Upper lobe of right lung (tissue), 1 donor: Measurements from ENCODE around the gene SUZ12. TPM values are rescaled to one million over a fixed set of nuclear protein-coding genes. Genes with fewer than 3 reads are reported as not detected.

Experiments used
- ATAC-seq: fragments of 200-7000 bp; cut with Tn5 transposase; one replicate; pipeline ENCODE4 v1.9.1; 2020; ENCODE audit warnings: mild to moderate bottlenecking, moderate library complexity
- DNase-seq: peaks from one replicate; pipeline ENCODE4 v3.0.0-alpha.2; 2020
- H3K27ac ChIP-seq: fragments of 200-600 bp; one replicate; pipeline ENCODE4 v1.8.0; 2022
- H3K27me3 ChIP-seq: fragments of 200-600 bp; one replicate; pipeline ENCODE4 v1.8.0; 2022; ENCODE audit warnings: mild to moderate bottlenecking
- H3K36me3 ChIP-seq: fragments of 200-600 bp; one replicate; pipeline ENCODE4 v1.8.0; 2022
- H3K4me1 ChIP-seq: fragments of 200-600 bp; one replicate; pipeline ENCODE4 v1.8.0; 2022
- H3K4me3 ChIP-seq: fragments of 200-600 bp; one replicate; pipeline ENCODE4 v1.8.0; 2022; ENCODE audit warnings: mild to moderate bottlenecking
- H3K9me3 ChIP-seq: fragments of 200-600 bp; one replicate; pipeline ENCODE4 v1.8.0; 2022
- intact Hi-C: fragments of 100-400 bp; cut with DNase I; formaldehyde crosslinking; loops from one replicate; pipeline ENCODE4 v1.11.0; 2022
- total RNA-seq: library from RNA; stranded (reverse); fragmentation: NEBNext Ultra II Directional; extraction: Animal tissue kit (Norgen Biotek cat#: 25700); gene quantifications from one replicate; pipeline ENCODE4 v1.2.1, GENCODE V29; 2021
- TF ChIP-seq, protein P1 (sequence below): fragments of 200-600 bp; IDR thresholded peaks from one replicate; pipeline ENCODE4 v1.8.0; 2022; ENCODE audit warnings: antibody characterized with exemption
- donor health status: DM: no; HTN: yes; CAD: no; lungs with severe emphysema.

The SUZ12 gene
- total RNA-seq, 1 donor from 2014 or later, result 24.9 TPM

DNA sequence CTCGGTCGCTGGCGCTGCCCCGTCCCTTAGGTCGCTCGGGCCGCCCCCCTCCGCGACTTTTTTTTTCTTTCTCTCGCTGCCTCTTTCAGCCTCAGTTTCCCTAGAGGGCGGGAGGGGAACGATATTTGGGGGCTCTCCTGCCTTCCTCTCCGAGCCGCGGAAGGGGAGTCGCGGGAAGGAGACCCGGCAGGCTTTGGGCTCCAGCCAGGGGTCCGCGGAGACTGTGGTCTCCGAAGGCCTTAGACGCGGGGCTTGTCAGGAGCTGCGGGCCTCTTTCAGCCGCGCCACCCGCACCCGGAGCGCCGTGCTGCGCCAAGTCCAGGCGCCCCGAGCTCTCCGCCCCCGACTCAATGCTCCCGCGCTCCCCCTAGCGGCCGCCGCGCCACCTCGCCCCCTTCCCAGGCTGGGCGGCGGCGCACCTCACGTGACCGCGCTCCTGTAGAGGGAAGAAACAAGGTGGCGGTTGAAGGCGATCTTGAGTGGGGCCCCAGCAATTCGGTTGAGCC lies 70.2 kb downstream of the SUZ12 start, which contains the start of gene LRRC37B:
LRRC37B (plus strand) TSS at position 427 of the 506 bp plus-strand sequence. CDS start 14,010 bp downstream, outside the sequence.
- peak; percentile 99 for ATAC-seq
- TF ChIP-seq, protein P1, sequence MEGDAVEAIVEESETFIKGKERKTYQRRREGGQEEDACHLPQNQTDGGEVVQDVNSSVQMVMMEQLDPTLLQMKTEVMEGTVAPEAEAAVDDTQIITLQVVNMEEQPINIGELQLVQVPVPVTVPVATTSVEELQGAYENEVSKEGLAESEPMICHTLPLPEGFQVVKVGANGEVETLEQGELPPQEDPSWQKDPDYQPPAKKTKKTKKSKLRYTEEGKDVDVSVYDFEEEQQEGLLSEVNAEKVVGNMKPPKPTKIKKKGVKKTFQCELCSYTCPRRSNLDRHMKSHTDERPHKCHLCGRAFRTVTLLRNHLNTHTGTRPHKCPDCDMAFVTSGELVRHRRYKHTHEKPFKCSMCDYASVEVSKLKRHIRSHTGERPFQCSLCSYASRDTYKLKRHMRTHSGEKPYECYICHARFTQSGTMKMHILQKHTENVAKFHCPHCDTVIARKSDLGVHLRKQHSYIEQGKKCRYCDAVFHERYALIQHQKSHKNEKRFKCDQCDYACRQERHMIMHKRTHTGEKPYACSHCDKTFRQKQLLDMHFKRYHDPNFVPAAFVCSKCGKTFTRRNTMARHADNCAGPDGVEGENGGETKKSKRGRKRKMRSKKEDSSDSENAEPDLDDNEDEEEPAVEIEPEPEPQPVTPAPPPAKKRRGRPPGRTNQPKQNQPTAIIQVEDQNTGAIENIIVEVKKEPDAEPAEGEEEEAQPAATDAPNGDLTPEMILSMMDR, result peak; percentile 98
- H3K27ac ChIP-seq, result peak within 1 kb of the TSS; percentile 80
- intact Hi-C loops, result no loop called here
- no peaks in the 10 kb centered on the region for H3K27me3 ChIP-seq
- DNase-seq, result peak; percentile 95
- H3K9me3 ChIP-seq, result no peaks in the 10 kb centered on the region
- H3K4me3 ChIP-seq, result peak within 1 kb of the TSS; percentile 76
- H3K4me1 ChIP-seq, result peaks cover 16% of the 10 kb centered on the region
- no peaks in the 10 kb centered on the region for H3K36me3 ChIP-seq

DNA sequence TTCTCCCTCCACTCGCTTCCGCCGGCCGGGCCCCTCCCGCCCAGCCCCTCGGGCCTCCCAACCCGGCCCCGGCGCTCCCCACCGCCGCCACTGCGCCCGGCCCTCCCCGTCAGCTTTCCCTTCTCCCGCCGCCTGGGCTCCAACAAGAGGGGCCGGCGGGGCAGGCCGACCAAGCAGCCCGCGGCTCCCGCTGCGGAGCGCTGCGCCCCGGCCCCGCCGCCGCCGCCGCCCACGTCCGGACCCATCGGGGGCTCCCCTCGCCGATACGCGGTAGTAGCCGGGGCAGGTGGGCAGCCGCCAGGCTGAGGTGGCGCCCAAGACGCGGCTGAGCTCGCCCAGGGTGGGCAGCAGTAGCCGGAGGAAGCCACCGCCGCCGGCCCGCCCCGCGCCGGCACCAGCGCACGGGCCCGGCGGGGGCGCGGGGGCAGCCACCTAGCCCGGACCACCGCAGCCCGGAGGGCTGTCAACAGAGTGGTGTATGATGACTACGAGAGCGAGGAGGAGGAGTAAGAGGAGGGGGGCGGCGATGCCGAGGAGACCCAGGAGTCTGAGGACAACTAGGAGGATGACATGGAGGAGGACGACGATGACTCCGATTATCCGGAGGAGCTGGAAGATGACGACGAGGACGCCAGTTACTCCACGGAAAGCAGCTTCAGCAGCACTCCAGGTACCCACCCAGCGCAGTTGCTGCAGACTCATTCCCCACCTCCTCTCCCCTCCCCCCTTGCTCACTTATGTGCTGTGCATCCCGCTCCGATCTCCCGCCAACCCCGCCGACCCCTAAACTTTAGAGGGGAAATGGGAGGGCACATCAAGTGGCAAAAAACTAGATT lies 70.9 kb downstream of the SUZ12 start:
- TF ChIP-seq, protein P1, result no peak
- Histone ChIP-seq H3K9me3 (no peaks in the 10 kb centered on the region), H3K27ac (peak overlapping the region; percentile 80), H3K27me3 (no peaks in the 10 kb centered on the region), H3K4me1 (peaks cover 16% of the 10 kb centered on the region), H3K36me3 (no peaks in the 10 kb centered on the region), H3K4me3 (peak overlapping the region; percentile 76)
- peak; percentile 60 for DNase-seq
- intact Hi-C loops, result no loop called here
- peak; percentile 80 for ATAC-seq

DNA sequence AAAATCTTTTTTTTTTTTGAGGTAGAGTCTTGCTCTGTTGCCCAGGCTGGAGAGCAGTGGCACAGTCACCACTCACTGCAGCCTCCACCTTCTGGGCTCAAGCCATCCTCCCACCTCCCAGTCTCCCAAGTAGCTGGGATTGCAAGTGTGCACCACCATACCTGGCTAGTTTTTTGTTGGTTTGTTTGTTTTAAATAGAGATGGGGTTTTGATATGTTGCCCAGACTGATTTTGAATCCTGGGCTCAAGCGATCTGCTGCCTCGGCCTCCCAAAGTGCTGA lies 72.4 kb downstream of the SUZ12 start:
- Histone ChIP-seq H3K27me3 (no peaks in the 10 kb centered on the region), H3K27ac (no peak overlapping the region), H3K36me3 (no peaks in the 10 kb centered on the region), H3K9me3 (no peaks in the 10 kb centered on the region), H3K4me3 (peak overlapping the region; percentile 76), H3K4me1 (peaks cover 16% of the 10 kb centered on the region)
- intact Hi-C loops, result no loop called here
- TF ChIP-seq, protein P1, result no peak
- DNase-seq (no peak), ATAC-seq (no peak)

DNA sequence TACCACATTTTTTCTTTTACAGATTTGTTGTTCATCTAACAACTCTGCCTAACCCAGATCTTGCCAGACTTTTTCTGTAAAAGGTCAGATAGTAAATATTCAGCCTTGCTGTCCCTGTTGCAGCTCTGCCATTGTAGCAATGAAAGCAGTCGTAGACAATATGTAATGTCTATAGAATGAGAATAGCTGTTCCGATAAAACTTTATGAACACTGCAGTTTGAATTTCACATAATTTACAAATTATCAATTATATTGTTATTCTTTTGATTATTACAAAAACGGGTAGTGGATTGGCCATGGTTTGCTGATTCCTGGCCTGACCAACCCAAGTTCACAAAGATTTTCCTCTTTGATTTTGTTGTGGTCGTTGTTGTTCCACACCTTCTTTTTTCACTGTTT lies 73.3 kb downstream of the SUZ12 start:
- H3K4me1 ChIP-seq, result peaks cover 16% of the 10 kb centered on the region
- no peak for DNase-seq
- H3K27me3 ChIP-seq, result no peaks in the 10 kb centered on the region
- no peaks in the 10 kb centered on the region for H3K9me3 ChIP-seq
- TF ChIP-seq, protein P1, result no peak
- H3K4me3 ChIP-seq, result no peak overlapping the region
- no peak overlapping the region for H3K27ac ChIP-seq
- ATAC-seq, result no peak
- H3K36me3 ChIP-seq, result no peaks in the 10 kb centered on the region
- intact Hi-C loops, result no loop called here

DNA sequence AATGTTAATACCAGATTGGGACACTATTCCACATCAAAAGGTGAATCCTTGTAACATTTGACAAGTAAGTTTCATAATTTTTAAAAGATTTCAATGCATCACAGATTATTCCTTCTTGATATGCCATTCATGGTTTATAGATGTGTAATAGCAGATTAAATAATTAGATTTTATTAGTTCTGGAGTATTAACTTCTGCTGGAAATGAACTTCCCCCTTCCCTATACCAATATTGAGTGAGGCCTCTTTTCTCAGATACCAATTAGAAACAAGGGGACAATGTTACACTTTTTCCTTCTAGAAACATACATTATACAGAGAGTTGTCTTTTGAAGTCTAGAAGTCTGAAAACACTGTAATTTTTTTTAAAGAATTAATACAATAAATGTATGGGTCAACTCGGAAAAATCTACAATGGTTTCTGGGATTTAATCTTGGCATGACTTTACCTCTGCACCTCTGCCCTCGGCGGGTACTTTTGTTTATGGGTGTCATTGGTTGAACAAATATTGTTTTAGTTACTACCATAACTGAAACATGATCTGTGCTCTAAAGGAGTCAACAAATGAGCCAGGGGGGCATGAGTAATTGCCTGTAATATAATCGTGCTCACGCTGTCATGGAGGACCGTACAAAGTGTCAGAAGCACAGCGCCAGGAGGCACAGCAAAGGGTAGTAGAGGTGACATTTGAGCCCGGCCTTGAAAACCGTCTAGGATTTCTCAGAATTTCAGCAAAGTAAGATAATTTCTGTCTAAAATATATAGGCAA lies 78.6 kb downstream of the SUZ12 start:
- no peaks in the 10 kb centered on the region for H3K27me3 ChIP-seq
- H3K36me3 ChIP-seq, result peaks cover 2% of the 10 kb centered on the region
- no peaks in the 10 kb centered on the region for H3K4me1 ChIP-seq
- H3K9me3 ChIP-seq, result no peaks in the 10 kb centered on the region
- no peak for ATAC-seq
- TF ChIP-seq, protein P1, result no peak
- no peak overlapping the region for H3K27ac ChIP-seq
- intact Hi-C loops, result no loop called here
- no peak overlapping the region for H3K4me3 ChIP-seq
- no peak for DNase-seq
